ENCODE results near the gene RFX2. TPM values are rescaled to one million over a fixed set of nuclear protein-coding genes. Genes with fewer than 3 reads are reported as not detected.

Gene RFX2
- total RNA-seq, 1 experiment from 2014 or later, result 13.7 TPM

DNA sequence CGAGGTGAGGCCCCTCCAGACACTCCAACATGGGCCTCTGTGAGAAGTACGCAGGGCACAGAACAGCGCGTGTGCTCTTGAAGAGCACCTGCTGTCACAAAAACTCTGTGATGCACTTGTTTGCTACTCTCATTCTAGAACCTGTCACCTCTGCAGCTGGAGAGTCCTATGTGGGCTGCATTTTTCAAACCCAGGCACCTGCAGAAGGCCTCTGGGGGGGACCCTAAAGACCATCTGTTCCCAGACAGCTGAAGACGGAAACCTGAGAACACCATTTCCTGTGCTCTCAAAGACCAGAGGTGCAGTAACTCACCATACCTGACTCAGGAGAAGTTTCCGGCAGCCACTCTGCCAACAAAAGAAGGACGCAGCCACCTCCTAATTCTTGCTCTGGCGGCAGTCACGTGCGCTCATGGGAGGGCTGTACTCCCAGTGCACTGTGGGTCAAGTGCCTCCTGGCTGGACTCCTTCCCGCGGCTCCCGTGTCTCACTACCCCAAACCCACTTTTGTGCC is 160.5 kb downstream of the RFX2 start:
- H3K4me1 Mint-ChIP-seq (ENCODE audit: low read depth, unreplicated experiment), result peaks cover 7% of the 10 kb centered on the region
- intact Hi-C loops (cut with micrococcal nuclease; ENCODE audit: unreplicated experiment), result no loop called here
- H3K27ac Mint-ChIP-seq (ENCODE audit: unreplicated experiment), result no peak overlapping the region
- H3K36me3 Mint-ChIP-seq (ENCODE audit: insufficient read depth, unreplicated experiment), result peaks cover 17% of the 10 kb centered on the region
- no peak overlapping the region for H3K4me3 Mint-ChIP-seq (ENCODE audit: low read depth, unreplicated experiment)
- no peaks in the 10 kb centered on the region for H3K9me3 Mint-ChIP-seq (ENCODE audit: low read depth, unreplicated experiment)
- CTCF ChIA-PET, result no interaction called here
- BruUV-seq (replicated peaks), result no TSS peak
- no peak for DNase-seq
- H3K27me3 Mint-ChIP-seq (ENCODE audit: unreplicated experiment), result no peaks in the 10 kb centered on the region
- TF ChIP-seq, protein P1, sequence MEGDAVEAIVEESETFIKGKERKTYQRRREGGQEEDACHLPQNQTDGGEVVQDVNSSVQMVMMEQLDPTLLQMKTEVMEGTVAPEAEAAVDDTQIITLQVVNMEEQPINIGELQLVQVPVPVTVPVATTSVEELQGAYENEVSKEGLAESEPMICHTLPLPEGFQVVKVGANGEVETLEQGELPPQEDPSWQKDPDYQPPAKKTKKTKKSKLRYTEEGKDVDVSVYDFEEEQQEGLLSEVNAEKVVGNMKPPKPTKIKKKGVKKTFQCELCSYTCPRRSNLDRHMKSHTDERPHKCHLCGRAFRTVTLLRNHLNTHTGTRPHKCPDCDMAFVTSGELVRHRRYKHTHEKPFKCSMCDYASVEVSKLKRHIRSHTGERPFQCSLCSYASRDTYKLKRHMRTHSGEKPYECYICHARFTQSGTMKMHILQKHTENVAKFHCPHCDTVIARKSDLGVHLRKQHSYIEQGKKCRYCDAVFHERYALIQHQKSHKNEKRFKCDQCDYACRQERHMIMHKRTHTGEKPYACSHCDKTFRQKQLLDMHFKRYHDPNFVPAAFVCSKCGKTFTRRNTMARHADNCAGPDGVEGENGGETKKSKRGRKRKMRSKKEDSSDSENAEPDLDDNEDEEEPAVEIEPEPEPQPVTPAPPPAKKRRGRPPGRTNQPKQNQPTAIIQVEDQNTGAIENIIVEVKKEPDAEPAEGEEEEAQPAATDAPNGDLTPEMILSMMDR (IDR thresholded peaks at IDR 0.05; ENCODE audit: unreplicated experiment), result no peak

DNA sequence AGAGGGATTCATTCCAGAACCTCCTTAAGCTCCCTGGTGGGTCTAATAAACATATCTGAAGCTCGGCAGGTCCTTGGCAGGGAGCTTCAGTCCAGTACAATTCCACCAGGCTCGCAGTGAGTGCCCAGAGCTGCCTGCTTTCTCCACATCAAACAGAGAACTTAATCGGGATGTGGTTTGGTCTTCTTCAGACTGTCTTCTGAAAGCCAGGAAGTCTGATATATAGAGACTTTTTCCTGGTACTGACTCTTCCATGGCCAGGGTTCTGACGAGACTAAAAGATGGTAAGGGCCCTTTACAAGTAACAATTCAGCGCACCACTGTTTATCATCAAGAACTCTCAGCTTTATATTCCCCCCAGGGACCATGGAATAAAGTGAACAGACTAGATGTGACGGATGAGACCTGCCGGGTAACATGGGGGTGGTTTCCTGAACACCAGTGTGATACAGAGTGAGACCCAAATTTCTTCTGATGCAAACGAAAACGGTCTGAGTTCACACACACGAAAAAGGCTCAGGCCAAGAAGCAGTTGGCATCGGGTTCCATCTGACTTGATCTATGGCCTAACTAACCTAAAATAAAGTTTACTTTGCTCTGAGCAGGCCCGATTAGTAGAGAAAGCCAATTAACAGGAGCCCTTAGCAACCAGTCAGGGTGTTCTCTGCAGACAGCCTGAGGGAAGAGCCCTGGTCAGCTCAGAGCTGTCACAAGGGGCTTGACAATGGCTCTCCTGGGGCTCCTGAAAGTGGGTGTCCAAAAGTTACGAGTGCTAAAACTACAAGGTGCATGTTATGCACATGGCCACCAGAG is 161.3 kb downstream of the RFX2 start:
- Mint-ChIP-seq H3K4me3 (ENCODE audit: low read depth, unreplicated experiment) (no peak overlapping the region), H3K4me1 (ENCODE audit: low read depth, unreplicated experiment) (peaks cover under 1% of the 10 kb centered on the region), H3K9me3 (ENCODE audit: low read depth, unreplicated experiment) (no peaks in the 10 kb centered on the region), H3K27me3 (ENCODE audit: unreplicated experiment) (no peaks in the 10 kb centered on the region), H3K27ac (ENCODE audit: unreplicated experiment) (no peak overlapping the region), H3K36me3 (ENCODE audit: insufficient read depth, unreplicated experiment) (peaks cover 16% of the 10 kb centered on the region)
- TF ChIP-seq, protein P1 (IDR thresholded peaks at IDR 0.05; ENCODE audit: unreplicated experiment), result no peak
- CTCF ChIA-PET, result interaction anchor here (0.5 kb wide), 1 partner anchor 129 kb away, joined by 6 read pairs; no protein-coding TSS in a partner anchor
- intact Hi-C loops (cut with micrococcal nuclease; ENCODE audit: unreplicated experiment), result no loop called here
- no peak for DNase-seq
- no TSS peak for BruUV-seq (replicated peaks)

DNA sequence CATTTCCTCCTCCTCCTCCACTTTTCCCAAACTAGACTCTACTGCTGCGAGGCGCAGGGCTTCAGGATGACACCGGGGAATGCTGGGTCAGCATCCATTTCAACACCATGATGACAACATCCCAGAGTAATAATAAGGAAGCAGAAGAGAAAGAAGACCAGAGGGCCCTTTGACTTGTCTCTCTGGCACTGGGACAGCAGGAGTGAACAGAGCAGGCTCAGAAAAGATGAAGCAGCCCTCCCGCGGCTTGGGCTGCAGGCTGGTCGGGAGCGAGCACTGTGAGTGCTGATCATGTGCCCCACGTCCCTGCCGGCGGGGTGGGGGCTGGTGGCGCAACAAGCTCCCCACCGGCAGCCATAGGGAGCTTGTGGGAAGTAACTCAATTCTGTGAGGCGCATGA is 162.9 kb downstream of the RFX2 start:
- no peak overlapping the region for H3K27ac Mint-ChIP-seq (ENCODE audit: unreplicated experiment)
- BruUV-seq (replicated peaks), result no TSS peak
- H3K36me3 Mint-ChIP-seq (ENCODE audit: insufficient read depth, unreplicated experiment), result peaks cover 13% of the 10 kb centered on the region
- TF ChIP-seq, protein P1 (IDR thresholded peaks at IDR 0.05; ENCODE audit: unreplicated experiment), result no peak
- no peaks in the 10 kb centered on the region for H3K4me1 Mint-ChIP-seq (ENCODE audit: low read depth, unreplicated experiment)
- H3K4me3 Mint-ChIP-seq (ENCODE audit: low read depth, unreplicated experiment), result no peak overlapping the region
- intact Hi-C loops (cut with micrococcal nuclease; ENCODE audit: unreplicated experiment), result no loop called here
- H3K27me3 Mint-ChIP-seq (ENCODE audit: unreplicated experiment), result no peaks in the 10 kb centered on the region
- DNase-seq, result no peak
- CTCF ChIA-PET, result interaction anchor here (0.5 kb wide), 1 partner anchor 260 kb away, joined by 11 read pairs; no protein-coding TSS in a partner anchor
- H3K9me3 Mint-ChIP-seq (ENCODE audit: low read depth, unreplicated experiment), result no peaks in the 10 kb centered on the region

DNA sequence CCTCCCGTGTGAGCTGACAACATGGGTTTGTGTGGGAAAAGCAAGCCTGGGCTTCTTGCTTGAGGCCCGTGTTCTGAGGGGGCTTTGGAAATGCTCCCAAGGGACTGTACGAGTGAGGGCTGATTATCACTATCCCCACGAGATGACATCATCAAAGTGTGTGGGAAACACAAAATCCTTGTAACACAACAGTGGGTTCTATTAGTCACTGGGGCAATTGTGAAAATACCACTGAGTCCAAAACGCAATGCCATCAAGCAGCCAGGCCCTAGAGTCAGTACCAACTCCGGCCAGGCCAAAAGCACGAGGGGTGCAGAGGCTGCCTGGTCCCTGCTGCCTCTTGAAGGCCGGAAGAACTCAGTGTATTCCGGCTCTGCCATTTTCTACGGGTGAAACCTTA is 166.7 kb downstream of the RFX2 start:
- H3K27me3 Mint-ChIP-seq (ENCODE audit: unreplicated experiment), result no peaks in the 10 kb centered on the region
- H3K9me3 Mint-ChIP-seq (ENCODE audit: low read depth, unreplicated experiment), result no peaks in the 10 kb centered on the region
- no peak overlapping the region for H3K4me3 Mint-ChIP-seq (ENCODE audit: low read depth, unreplicated experiment)
- H3K36me3 Mint-ChIP-seq (ENCODE audit: insufficient read depth, unreplicated experiment), result peaks cover 5% of the 10 kb centered on the region
- H3K4me1 Mint-ChIP-seq (ENCODE audit: low read depth, unreplicated experiment), result no peaks in the 10 kb centered on the region
- CTCF ChIA-PET, result no interaction called here
- no TSS peak for BruUV-seq (replicated peaks)
- no peak for DNase-seq
- intact Hi-C loops (cut with micrococcal nuclease; ENCODE audit: unreplicated experiment), result no loop called here
- TF ChIP-seq, protein P1 (IDR thresholded peaks at IDR 0.05; ENCODE audit: unreplicated experiment), result no peak
- no peak overlapping the region for H3K27ac Mint-ChIP-seq (ENCODE audit: unreplicated experiment)

Other genes with a start within 250 kb of the RFX2 start
- not detected in 2 replicates for gene FUT5, start 240.0 kb downstream of the RFX2 start, total RNA-seq (2022)
- gene NDUFA11, start 206.7 kb downstream of the RFX2 start, total RNA-seq (2022), result 133 and 143 TPM in 2 replicates
- 4.3 and 5.5 TPM in 2 replicates for gene VMAC, start 205.6 kb downstream of the RFX2 start, total RNA-seq (2022)
- 39.9 and 45.7 TPM in 2 replicates for gene CAPS, start 196.2 kb downstream of the RFX2 start, total RNA-seq (2022)
- gene RANBP3, start 132.4 kb downstream of the RFX2 start, total RNA-seq (2022), result 57.0 and 58.4 TPM in 2 replicates
- not detected in 2 replicates for gene ACSBG2, start 25.2 kb upstream of the RFX2 start, total RNA-seq (2022)
- 45.8 and 49.8 TPM in 2 replicates for gene MLLT1, start 169.5 kb upstream of the RFX2 start, total RNA-seq (2022)
- not detected in 2 replicates for gene ACER1, start 223.1 kb upstream of the RFX2 start, total RNA-seq (2022)

Data from Calu3 (cell line).